Upper lobe of left lung (tissue), 6 donors: Measurements from ENCODE around the gene LYPD5. TPM values are rescaled to one million over a fixed set of nuclear protein-coding genes. Genes with fewer than 3 reads are reported as not detected.

Experiments used
- ATAC-seq, 2 donors: fragments of 200-7000 bp; cut with Tn5 transposase; one replicate each; pipeline ENCODE4 v1.9.1; 2022; ENCODE audit warnings: mild to moderate bottlenecking in 2 of 2, moderate library complexity in 2 of 2; ENCODE audit not compliant: low FRiP score in 2 of 2
- DNase-seq, 2 donors: peaks; one replicate each; pipeline ENCODE4 v3.0.0-alpha.2; 2019 to 2020
- H3K27ac ChIP-seq, 4 donors: fragments of 200-600 bp; sonication (generic); one replicate each; pipeline ENCODE4 v1.5.1; 2016 to 2019
- H3K27me3 ChIP-seq, 4 donors: fragments of 200-600 bp; sonication (generic); one replicate each; pipeline ENCODE4 v1.5.1; 2017 to 2019
- H3K36me3 ChIP-seq, 4 donors: fragments of 200-600 bp; sonication (generic); one replicate each; pipeline ENCODE4 v1.5.1; 2016 to 2019
- H3K4me1 ChIP-seq, 4 donors: fragments of 200-600 bp; sonication (generic); one replicate each; pipeline ENCODE4 v1.5.1; 2018 to 2019
- H3K4me3 ChIP-seq, 4 donors: fragments of 200-600 bp; sonication (generic); one replicate each; pipeline ENCODE4 v1.5.1; 2017 to 2019; ENCODE audit warnings: mild to moderate bottlenecking in 2 of 4, moderate library complexity in 1 of 4
- H3K9me3 ChIP-seq, 4 donors: fragments of 200-600 bp; sonication (generic); one replicate each; pipeline ENCODE4 v1.5.1; 2018 to 2019
- EP300 ChIP-seq, 4 donors: sonication (generic); formaldehyde crosslinking; IDR thresholded peaks; one replicate each; pipeline ENCODE4 v1.5.1; 2017; ENCODE audit warnings: antibody characterized with exemption in 4 of 4, control low read depth in 2 of 4
- POLR2A ChIP-seq, 4 donors: fragments of 450-650 bp; IDR thresholded peaks; one replicate each; pipeline ENCODE4 v1.5.1; 2016 to 2017; ENCODE audit warnings: antibody characterized with exemption in 4 of 4, mild to moderate bottlenecking in 2 of 4
- POLR2AphosphoS5 ChIP-seq, 2 donors: sonication (generic); formaldehyde crosslinking; IDR thresholded peaks; one replicate each; pipeline ENCODE4 v1.5.1; 2017; ENCODE audit warnings: antibody characterized with exemption in 2 of 2
- WGBS, 2 donors: methylation state at CpG; one replicate each; pipeline ENCODE4 v1.1.5; 2017 to 2018; 5-methylcytosine and 5-hydroxymethylcytosine counted together
- total RNA-seq, 6 donors: library from RNA; depleted of rRNA in 4 of 6; stranded (reverse); fragments of >200 nt in 4 of 6; gene quantifications; one replicate each; pipeline versions ENCODE4 v1.1.0 to v1.2.1, GENCODE V29; 2016 to 2021
- TF ChIP-seq, protein P1 (sequence below), 6 experiments: fragments of 450-650 bp in 4 of 6; fragments of 200-600 bp in 2 of 6; sonication (generic) in 2 of 6; IDR thresholded peaks; one replicate each; pipeline ENCODE4 v1.5.1; 2016 to 2019; ENCODE audit warnings: antibody characterized with exemption in 6 of 6
- donor health status: DM: no; HTN: no; CAD: no; lungs with moderate emphysema.
- donor health status: DM: no; HTN: yes; CAD: no; lungs with severe emphysema.

The LYPD5 gene
- total RNA-seq, 6 donors from 2014 or later, result 2.7 to 9.9 (median 6.0) TPM

- peak; percentile 65 to 91 for DNase-seq
Measured at GRCh38 chr19:43774103-43774939, 27.9 kb downstream of the LYPD5 start.

GRCh38 chr19:43773725-43774102, 28.5 kb downstream of the LYPD5 start:
- no peak for ATAC-seq
- Histone ChIP-seq H3K9me3 (no peaks in the 10 kb centered on the region), H3K4me3 (no peak overlapping the region)

More at GRCh38 chr19:43774103-43774939, 27.9 kb downstream of the LYPD5 start:
- peak overlapping the region in 3 of 4 donors; percentile 27 to 33 (median 27) for H3K4me3 ChIP-seq
- peaks cover 30 to 49% (median 38%) of the 10 kb centered on the region in 4 donors for H3K4me1 ChIP-seq
- no peaks in the 10 kb centered on the region for H3K27me3 ChIP-seq
- H3K9me3 ChIP-seq, result no peaks in the 10 kb centered on the region
- ATAC-seq, result peak; percentile 82 to 88
- TF ChIP-seq POLR2AphosphoS5 (IDR thresholded peaks at IDR 0.05) (peak; percentile 60 to 61), EP300 (IDR thresholded peaks at IDR 0.05) (peak in 1 of 4 donors; percentile 76), POLR2A (IDR thresholded peaks at IDR 0.05) (no peak)
- TF ChIP-seq, protein P1, sequence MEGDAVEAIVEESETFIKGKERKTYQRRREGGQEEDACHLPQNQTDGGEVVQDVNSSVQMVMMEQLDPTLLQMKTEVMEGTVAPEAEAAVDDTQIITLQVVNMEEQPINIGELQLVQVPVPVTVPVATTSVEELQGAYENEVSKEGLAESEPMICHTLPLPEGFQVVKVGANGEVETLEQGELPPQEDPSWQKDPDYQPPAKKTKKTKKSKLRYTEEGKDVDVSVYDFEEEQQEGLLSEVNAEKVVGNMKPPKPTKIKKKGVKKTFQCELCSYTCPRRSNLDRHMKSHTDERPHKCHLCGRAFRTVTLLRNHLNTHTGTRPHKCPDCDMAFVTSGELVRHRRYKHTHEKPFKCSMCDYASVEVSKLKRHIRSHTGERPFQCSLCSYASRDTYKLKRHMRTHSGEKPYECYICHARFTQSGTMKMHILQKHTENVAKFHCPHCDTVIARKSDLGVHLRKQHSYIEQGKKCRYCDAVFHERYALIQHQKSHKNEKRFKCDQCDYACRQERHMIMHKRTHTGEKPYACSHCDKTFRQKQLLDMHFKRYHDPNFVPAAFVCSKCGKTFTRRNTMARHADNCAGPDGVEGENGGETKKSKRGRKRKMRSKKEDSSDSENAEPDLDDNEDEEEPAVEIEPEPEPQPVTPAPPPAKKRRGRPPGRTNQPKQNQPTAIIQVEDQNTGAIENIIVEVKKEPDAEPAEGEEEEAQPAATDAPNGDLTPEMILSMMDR (IDR thresholded peaks at IDR 0.05), result peak; percentile 45 to 96 (median 68)
- 14 to 51% methylated on average over 11 to 51 of the region's 63 CpGs for WGBS, 2 donors
- no peaks in the 10 kb centered on the region for H3K36me3 ChIP-seq
- peak overlapping the region in 1 of 4 donors; percentile 40 for H3K27ac ChIP-seq

GRCh38 chr19:43769256-43769655, 33.0 kb downstream of the LYPD5 start:
- Histone ChIP-seq H3K27ac (peak overlapping the region in 1 of 4 donors; percentile 70), H3K4me3 (no peak overlapping the region), H3K36me3 (no peaks in the 10 kb centered on the region), H3K9me3 (no peaks in the 10 kb centered on the region), H3K4me1 (peaks cover 9 to 33% (median 23%) of the 10 kb centered on the region in 4 donors), H3K27me3 (no peaks in the 10 kb centered on the region)
- 86 to 88% methylated on average over 2 to 14 of the region's 14 CpGs for WGBS, 2 donors
- DNase-seq (no peak), ATAC-seq (no peak)
- TF ChIP-seq POLR2A (IDR thresholded peaks at IDR 0.05) (no peak), POLR2AphosphoS5 (IDR thresholded peaks at IDR 0.05) (no peak), EP300 (IDR thresholded peaks at IDR 0.05) (no peak)
- TF ChIP-seq, protein P1 (IDR thresholded peaks at IDR 0.05), result no peak

More at GRCh38 chr19:43773725-43774102, 28.5 kb downstream of the LYPD5 start:
- WGBS, 2 donors, result 73% methylated on average over 5 of the region's 5 CpGs
- no peaks in the 10 kb centered on the region for H3K36me3 ChIP-seq
- H3K27ac ChIP-seq, result peak overlapping the region in 1 of 4 donors; percentile 40
- no peak for TF ChIP-seq POLR2A (IDR thresholded peaks at IDR 0.05)
- TF ChIP-seq, protein P1 (IDR thresholded peaks at IDR 0.05), result no peak
- no peak for TF ChIP-seq EP300 (IDR thresholded peaks at IDR 0.05)
- TF ChIP-seq POLR2AphosphoS5 (IDR thresholded peaks at IDR 0.05), result no peak
- peaks cover 24 to 43% (median 32%) of the 10 kb centered on the region in 4 donors for H3K4me1 ChIP-seq
- H3K27me3 ChIP-seq, result no peaks in the 10 kb centered on the region
- no peak for DNase-seq

GRCh38 chr19:43768273-43769050, 33.8 kb downstream of the LYPD5 start:
- WGBS, 2 donors, result 65 to 66% methylated on average over 15 of the region's 15 CpGs
- peak in 1 of 2 donors; percentile 42 for ATAC-seq
- Histone ChIP-seq H3K4me1 (peaks cover 5 to 26% (median 20%) of the 10 kb centered on the region in 4 donors), H3K27ac (peak overlapping the region in 2 of 4 donors; percentile 69 to 70), H3K27me3 (no peaks in the 10 kb centered on the region), H3K36me3 (no peaks in the 10 kb centered on the region), H3K4me3 (no peak overlapping the region), H3K9me3 (no peaks in the 10 kb centered on the region)
- peak in 1 of 2 donors; percentile 82 for DNase-seq
- TF ChIP-seq POLR2A (IDR thresholded peaks at IDR 0.05), result no peak
- no peak for TF ChIP-seq POLR2AphosphoS5 (IDR thresholded peaks at IDR 0.05)
- TF ChIP-seq, protein P1 (IDR thresholded peaks at IDR 0.05), result no peak
- no peak for TF ChIP-seq EP300 (IDR thresholded peaks at IDR 0.05)
